ENCODE data around the gene PDE9A. TPM values are rescaled to one million over a fixed set of nuclear protein-coding genes. Genes with fewer than 3 reads are reported as not detected.

PDE9A gene
- total RNA-seq, 2 donors from 2014 or later = 45.9 to 62.4 TPM

DNA sequence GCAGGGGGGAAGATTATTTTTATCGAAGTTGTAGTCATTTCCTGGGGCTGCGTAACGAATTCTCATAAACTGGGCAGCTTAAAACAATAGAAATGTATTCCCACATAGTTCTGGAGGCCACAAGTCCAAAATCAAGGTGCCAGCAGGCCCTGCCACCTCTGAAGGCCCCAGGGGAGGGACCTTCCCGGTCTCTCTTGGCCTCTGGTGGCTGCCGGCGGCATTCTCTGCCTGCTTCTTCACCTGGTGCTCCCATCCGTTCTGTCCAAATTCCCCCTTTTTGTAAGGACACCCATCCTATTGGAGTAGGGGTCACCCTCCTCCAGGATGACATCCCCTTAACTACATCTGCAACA is 92.8 kb downstream of the PDE9A start:
- WGBS, 2 experiments (ENCODE audit: insufficient coverage in 1 of 2, insufficient read length in 1 of 2) = 86 to 94% methylated on average over 4 to 7 of the region's 7 CpGs
- Mint-ChIP-seq H3K9me3 (no peaks in the 10 kb centered on the region), H3K27me3 (ENCODE audit: insufficient read depth) (no peaks in the 10 kb centered on the region), H3K27ac (no peak overlapping the region), H3K36me3 (ENCODE audit: low read depth) (peaks cover 52% of the 10 kb centered on the region), H3K4me1 (peaks cover 25% of the 10 kb centered on the region), H3K4me3 (no peak overlapping the region)
- Histone ChIP-seq H3K27ac (ENCODE audit: low read depth, low read length) (no peak overlapping the region), H3K36me3 (ENCODE audit: control insufficient read depth, insufficient read depth, low read length) (peaks cover 14% of the 10 kb centered on the region), H3K9me3 (ENCODE audit: control insufficient read depth, low read length) (no peaks in the 10 kb centered on the region), H3K4me3 (ENCODE audit: low read length) (no peak overlapping the region), H3K9ac (ENCODE audit: extremely low read depth, low read length, poor library complexity, severe bottlenecking) (no peak overlapping the region), H3K4me1 (ENCODE audit: control insufficient read depth, insufficient read depth, low read length) (peaks cover 5% of the 10 kb centered on the region), H3K27me3 (ENCODE audit: control insufficient read depth, insufficient read depth, low read length, poor library complexity, severe bottlenecking) (no peaks in the 10 kb centered on the region)
- DNase-seq = no peak
- TF ChIP-seq CTCF (conservative IDR thresholded peaks at IDR 0.05) = no peak

DNA sequence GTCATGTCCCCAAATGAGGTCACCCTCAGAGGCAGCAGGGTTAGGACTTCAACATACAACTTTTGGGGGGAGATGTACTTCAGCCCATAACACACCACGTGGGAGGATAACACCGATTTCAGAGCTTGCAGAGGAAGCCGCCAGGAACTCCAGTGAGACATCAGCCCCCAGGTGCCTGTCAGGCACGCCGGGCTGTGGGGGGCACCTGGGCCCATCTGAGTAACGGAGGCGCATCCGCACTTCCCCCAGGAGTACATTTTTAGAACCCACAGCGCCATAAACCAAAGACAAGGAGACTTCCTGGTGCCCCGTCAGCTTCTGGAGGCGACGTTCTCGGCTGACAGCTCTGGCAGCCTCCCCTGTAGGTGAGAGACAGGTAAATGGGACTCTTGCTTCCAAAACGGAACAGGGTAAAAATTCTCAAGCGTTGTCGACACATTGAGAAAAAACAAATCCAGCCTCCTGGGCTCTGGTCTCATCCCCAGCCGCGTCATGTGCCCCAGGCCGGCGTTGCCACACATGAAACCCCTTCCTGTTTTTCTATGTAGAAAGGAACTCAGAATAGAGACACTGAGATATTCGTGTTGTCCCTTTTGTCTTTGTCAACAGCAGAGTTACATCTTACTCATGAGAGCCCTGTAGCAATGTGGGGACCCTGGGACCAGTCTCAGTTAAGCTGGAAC is 93.3 kb downstream of the PDE9A start:
- H3K4me1 ChIP-seq (ENCODE audit: control insufficient read depth, insufficient read depth, low read length) = peaks cover 5% of the 10 kb centered on the region
- peaks cover 49% of the 10 kb centered on the region for H3K36me3 Mint-ChIP-seq (ENCODE audit: low read depth)
- H3K27me3 Mint-ChIP-seq (ENCODE audit: insufficient read depth) = no peaks in the 10 kb centered on the region
- peak overlapping the region; percentile 67 for H3K27ac ChIP-seq (ENCODE audit: low read depth, low read length)
- peaks cover 13% of the 10 kb centered on the region for H3K36me3 ChIP-seq (ENCODE audit: control insufficient read depth, insufficient read depth, low read length)
- H3K9me3 ChIP-seq (ENCODE audit: control insufficient read depth, low read length) = no peaks in the 10 kb centered on the region
- H3K4me3 ChIP-seq (ENCODE audit: low read length) = no peak overlapping the region
- peaks cover 25% of the 10 kb centered on the region for H3K4me1 Mint-ChIP-seq
- 93 to 94% methylated on average over 20 to 21 of the region's 21 CpGs for WGBS, 2 experiments (ENCODE audit: insufficient coverage in 1 of 2, insufficient read length in 1 of 2)
- H3K27ac Mint-ChIP-seq = peak overlapping the region; percentile 30
- no peak overlapping the region for H3K4me3 Mint-ChIP-seq
- no peak for DNase-seq
- no peaks in the 10 kb centered on the region for H3K27me3 ChIP-seq (ENCODE audit: control insufficient read depth, insufficient read depth, low read length, poor library complexity, severe bottlenecking)
- H3K9me3 Mint-ChIP-seq = no peaks in the 10 kb centered on the region
- H3K9ac ChIP-seq (ENCODE audit: extremely low read depth, low read length, poor library complexity, severe bottlenecking) = no peak overlapping the region
- TF ChIP-seq CTCF (conservative IDR thresholded peaks at IDR 0.05) = no peak

- Histone ChIP-seq H3K9me3 (ENCODE audit: control insufficient read depth, low read length) (no peaks in the 10 kb centered on the region), H3K36me3 (ENCODE audit: control insufficient read depth, insufficient read depth, low read length) (peaks cover 9% of the 10 kb centered on the region), H3K27me3 (ENCODE audit: control insufficient read depth, insufficient read depth, low read length, poor library complexity, severe bottlenecking) (no peaks in the 10 kb centered on the region), H3K4me3 (ENCODE audit: low read length) (no peak overlapping the region), H3K9ac (ENCODE audit: extremely low read depth, low read length, poor library complexity, severe bottlenecking) (no peak overlapping the region), H3K4me1 (ENCODE audit: control insufficient read depth, insufficient read depth, low read length) (peaks cover 5% of the 10 kb centered on the region), H3K27ac (ENCODE audit: low read depth, low read length) (peak overlapping the region; percentile 67)
- Mint-ChIP-seq H3K9me3 (no peaks in the 10 kb centered on the region), H3K27me3 (ENCODE audit: insufficient read depth) (no peaks in the 10 kb centered on the region), H3K36me3 (ENCODE audit: low read depth) (peaks cover 46% of the 10 kb centered on the region), H3K27ac (peak overlapping the region; percentile 30), H3K4me1 (peaks cover 25% of the 10 kb centered on the region), H3K4me3 (no peak overlapping the region)
- TF ChIP-seq CTCF (conservative IDR thresholded peaks at IDR 0.05) = no peak
- 84 to 87% methylated on average over 9 to 10 of the region's 10 CpGs for WGBS, 2 experiments (ENCODE audit: insufficient coverage in 1 of 2, insufficient read length in 1 of 2)
- no peak for DNase-seq
These were observed 93.9 kb downstream of the PDE9A start for GRCh38 chr21:42747276-42747701.
